HG02610 (cell line): ENCODE data around the gene PCDHB8.
"Not testable (repeated sequence)": the region's sequence is repeated elsewhere in the genome, so short reads cannot be mapped to it uniquely, and the experiment has no call there.

ENCODE experiments used
- ATAC-seq: cut with Tn5 transposase; IDR thresholded peaks from one replicate; pipeline ENCODE4 v1.9.1; 2021; ENCODE audit warnings: mild to moderate bottlenecking, moderate library complexity; ENCODE audit not compliant: unreplicated experiment

The PCDHB8 gene

DNA sequence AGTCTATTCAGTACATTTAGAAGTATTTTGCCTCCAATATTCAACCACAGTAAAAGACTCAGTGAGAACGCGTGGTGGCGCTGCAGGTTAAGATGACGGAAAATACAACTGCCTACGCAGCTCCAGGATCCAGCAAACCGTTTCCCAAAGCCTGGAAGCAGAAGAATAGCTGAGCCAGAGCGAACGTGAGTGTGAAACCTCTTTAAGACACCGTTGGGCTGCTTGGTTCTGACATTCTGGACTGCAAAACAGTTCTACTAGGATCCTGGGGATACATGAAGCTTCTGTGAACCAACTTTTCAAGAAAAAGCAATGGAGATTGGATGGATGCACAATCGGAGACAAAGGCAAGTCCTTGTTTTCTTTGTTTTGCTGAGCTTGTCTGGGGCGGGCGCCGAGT, 4.7 kb downstream of the PCDHB8 start, which contains the start of gene PCDHB16:
PCDHB16 (plus strand) TSS at position 140 of the 400 bp plus-strand sequence; CDS start at position 313, 173 bp downstream.
- no peak for ATAC-seq

DNA sequence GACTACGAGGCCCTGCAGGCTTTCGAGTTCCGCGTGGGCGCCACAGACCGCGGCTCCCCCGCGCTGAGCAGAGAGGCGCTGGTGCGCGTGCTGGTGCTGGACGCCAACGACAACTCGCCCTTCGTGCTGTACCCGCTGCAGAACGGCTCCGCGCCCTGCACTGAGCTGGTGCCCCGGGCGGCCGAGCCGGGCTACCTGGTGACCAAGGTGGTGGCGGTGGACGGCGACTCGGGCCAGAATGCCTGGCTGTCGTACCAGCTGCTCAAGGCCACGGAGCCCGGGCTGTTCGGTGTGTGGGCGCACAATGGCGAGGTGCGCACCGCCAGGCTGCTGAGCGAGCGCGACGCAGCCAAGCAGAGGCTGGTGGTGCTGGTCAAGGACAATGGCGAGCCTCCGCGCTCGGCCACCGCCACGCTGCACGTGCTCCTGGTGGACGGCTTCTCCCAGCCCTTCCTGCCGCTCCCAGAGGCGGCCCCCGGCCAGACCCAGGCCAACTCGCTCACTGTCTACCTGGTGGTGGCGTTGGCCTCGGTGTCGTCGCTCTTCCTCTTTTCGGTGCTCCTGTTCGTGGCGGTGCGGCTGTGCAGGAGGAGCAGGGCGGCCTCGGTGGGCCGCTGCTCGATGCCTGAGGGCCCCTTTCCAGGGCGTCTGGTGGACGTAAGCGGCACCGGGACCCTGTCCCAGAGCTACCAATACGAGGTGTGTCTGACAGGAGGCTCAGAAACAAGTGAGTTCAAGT, 6.7 kb downstream of the PCDHB8 start:
- not testable (repeated sequence) for ATAC-seq

DNA sequence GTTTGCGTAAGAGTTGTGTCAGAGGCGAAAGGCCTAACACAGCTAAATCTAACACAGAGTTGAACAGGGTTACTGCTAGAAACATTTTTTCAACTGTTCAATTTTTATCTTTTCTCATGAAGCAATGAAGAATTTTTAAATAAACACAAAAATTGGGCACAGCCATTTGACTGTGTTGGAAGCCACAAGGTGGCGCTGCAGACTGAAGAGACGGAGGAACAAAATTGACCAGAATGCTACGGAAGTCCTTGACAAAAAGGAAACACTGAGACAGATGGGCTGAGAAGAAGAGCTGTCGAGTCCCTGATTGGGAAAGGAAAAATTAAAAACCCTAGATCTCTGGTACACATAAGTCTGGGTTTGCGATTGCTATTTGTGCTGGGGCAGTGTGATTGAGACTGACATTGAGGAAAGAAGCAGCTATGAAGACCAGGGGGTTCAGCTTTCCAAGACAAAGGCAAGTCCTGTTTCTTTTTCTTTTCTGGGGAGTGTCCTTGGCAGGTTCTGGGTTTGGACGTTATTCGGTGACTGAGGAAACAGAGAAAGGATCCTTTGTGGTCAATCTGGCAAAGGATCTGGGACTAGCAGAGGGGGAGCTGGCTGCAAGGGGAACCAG, 9.4 kb downstream of the PCDHB8 start, which contains the start of gene PCDHB9:
PCDHB9 (plus strand) TSS at position 265 of the 616 bp plus-strand sequence; CDS start at position 423, 158 bp downstream.
- no peak for ATAC-seq

DNA sequence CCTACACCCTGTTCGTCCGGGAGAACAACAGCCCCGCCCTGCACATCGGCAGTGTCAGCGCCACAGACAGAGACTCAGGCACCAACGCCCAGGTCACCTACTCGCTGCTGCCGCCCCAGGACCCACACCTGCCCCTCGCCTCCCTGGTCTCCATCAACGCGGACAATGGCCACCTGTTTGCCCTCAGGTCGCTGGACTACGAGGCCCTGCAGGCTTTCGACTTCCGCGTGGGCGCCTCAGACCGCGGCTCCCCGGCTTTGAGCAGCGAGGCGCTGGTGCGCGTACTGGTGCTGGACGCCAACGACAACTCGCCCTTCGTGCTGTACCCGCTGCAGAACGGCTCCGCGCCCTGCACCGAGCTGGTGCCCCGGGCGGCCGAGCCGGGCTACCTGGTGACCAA, 11.1 kb downstream of the PCDHB8 start:
- not testable (repeated sequence) for ATAC-seq

DNA sequence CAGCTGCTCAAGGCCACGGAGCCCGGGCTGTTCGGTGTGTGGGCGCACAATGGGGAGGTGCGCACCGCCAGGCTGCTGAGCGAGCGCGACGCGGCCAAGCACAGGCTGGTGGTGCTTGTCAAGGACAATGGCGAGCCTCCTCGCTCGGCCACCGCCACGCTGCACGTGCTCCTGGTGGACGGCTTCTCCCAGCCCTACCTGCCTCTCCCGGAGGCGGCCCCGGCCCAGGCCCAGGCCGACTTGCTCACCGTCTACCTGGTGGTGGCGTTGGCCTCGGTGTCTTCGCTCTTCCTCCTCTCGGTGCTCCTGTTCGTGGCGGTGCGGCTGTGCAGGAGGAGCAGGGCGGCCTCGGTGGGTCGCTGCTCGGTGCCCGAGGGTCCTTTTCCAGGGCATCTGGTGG, 11.5 kb downstream of the PCDHB8 start:
- ATAC-seq, result not testable (repeated sequence)

DNA sequence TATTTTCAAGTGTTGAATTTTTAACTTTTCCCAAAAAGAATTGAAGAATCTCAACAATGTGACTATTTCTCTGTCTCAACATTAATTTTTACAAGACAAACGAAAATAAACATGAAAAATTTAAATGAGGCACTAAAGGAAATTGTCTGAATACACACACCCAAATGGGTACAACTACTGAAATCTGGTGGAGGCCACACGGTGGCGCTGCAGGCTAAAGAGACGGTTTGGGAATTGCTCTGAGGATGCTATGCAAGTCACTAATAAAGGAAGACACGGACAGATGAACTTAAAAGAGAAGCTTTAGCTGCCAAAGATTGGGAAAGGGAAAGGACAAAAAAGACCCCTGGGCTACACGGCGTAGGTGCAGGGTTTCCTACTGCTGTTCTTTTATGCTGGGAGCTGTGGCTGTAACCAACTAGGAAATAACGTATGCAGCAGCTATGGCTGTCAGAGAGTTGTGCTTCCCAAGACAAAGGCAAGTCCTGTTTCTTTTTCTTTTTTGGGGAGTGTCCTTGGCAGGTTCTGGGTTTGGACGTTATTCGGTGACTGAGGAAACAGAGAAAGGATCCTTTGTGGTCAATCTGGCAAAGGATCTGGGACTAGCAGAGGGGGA, 14.6 kb downstream of the PCDHB8 start, which contains the start of gene PCDHB10:
PCDHB10 (plus strand) TSS at position 244 of the 616 bp plus-strand sequence; CDS start at position 444, 200 bp downstream.
- no peak for ATAC-seq

DNA sequence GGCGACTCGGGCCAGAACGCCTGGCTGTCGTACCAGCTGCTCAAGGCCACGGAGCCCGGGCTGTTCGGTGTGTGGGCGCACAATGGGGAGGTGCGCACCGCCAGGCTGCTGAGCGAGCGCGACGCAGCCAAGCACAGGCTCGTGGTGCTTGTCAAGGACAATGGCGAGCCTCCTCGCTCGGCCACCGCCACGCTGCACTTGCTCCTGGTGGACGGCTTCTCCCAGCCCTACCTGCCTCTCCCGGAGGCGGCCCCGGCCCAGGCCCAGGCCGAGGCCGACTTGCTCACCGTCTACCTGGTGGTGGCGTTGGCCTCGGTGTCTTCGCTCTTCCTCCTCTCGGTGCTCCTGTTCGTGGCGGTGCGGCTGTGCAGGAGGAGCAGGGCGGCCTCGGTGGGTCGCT, 16.7 kb downstream of the PCDHB8 start:
- ATAC-seq, result not testable (repeated sequence)

DNA sequence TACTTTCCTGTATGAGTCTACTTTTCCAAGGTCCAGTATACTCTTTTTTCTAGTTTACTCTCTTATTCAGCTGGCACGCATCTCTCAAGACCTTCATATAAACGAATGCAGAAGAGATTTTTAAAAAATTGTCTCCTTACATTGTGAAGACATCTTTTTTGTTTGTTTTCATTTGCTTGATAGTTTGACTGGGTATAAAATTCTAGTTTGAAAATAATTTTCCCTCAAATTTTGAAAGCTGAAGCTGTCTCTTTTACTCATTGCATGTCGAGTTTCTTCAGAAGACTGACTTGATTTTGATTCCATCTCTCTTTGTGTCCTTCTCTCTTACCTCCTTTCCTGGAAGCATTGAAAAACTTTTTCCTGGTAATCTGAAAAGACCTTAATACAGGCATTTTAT, 18.8 kb downstream of the PCDHB8 start:
- ATAC-seq, result no peak

DNA sequence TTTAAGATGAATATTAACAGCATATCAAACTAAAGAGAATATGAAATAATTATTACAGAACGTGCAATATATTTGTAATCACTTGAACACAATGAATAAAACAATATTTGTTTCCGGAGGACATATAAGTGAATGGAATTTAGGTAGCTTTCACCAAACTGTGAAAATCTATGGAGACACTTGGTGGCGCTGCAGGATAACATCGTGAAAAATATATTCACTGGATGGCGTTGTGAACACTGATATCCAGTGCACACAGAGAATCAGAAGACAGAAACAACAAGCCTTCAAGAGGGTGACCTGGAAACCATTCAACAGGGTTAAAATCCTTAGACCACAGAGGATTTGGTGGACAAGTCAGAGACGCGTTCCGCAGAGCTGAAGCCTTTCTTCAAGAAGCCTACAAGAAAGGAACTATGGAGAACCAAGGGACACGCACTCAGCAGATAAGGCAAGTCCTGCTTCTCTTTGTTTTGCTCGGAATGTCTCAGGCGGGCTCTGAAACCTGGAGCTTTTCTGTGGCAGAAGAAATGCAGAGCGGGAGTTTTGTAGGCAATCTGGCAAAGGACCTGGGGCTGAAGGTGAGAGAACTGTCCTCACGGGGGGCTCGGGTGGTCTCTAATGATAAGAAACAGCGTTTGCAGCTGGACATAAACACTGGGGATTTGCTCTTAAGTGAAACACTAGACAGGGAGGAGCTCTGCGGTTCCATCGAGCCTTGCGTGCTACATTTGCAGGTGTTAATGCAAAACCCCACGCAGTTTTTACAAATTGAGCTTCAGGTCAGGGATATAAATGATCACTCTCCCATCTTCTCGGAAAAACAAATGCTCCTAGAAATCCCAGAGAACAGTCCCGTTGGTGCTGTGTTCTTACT, 22.0 kb downstream of the PCDHB8 start, which contains the start of gene PCDHB11:
PCDHB11 (plus strand) TSS at position 269 of the 877 bp plus-strand sequence; CDS start at position 417, 148 bp downstream.
- no peak for ATAC-seq

DNA sequence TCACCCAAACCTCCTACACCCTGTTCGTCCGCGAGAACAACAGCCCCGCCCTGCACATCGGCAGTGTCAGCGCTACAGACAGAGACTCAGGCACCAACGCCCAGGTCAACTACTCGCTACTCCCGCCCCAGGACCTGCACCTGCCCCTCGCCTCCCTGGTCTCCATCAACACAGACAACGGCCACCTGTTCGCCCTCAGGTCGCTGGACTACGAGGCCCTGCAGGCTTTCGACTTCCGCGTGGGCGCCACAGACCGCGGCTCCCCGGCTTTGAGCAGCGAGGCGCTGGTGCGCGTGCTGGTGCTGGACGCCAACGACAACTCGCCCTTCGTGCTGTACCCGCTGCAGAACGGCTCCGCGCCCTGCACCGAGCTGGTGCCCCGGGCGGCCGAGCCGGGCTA, 23.5 kb downstream of the PCDHB8 start:
- not testable (repeated sequence) for ATAC-seq

DNA sequence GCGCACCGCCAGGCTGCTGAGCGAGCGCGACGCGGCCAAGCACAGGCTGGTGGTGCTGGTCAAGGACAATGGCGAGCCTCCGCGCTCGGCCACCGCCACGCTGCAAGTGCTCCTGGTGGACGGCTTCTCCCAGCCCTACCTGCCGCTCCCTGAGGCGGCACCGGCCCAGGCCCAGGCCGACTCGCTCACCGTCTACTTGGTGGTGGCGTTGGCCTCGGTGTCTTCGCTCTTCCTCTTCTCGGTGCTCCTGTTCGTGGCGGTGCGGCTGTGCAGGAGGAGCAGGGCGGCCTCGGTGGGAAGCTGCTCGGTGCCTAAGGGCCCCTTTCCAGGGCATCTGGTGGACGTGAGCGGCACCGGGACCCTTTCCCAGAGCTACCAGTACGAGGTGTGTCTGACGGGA, 24.1 kb downstream of the PCDHB8 start:
- not testable (repeated sequence) for ATAC-seq

DNA sequence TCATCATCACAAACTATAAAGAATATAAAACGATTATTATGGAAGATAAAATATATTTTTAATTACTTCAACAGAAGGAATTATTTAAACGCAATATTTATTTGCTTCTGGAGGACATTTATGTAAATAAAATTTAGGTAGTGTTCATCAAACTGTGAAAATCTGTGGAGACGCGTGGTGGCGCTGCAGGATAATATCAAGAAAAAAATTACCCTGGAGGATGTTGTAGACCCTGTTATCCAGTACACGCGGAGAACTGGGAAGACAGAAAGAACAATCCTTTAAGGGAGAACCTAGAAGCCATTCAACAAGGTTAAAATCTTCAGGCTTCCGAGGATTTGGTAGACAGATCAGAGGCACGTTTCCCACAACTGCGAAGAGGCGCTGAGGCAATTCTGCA, 30.9 kb downstream of the PCDHB8 start, which contains the start of gene PCDHB12:
PCDHB12 (plus strand) TSS at position 242 of the 400 bp plus-strand sequence. CDS start 189 bp downstream, outside the sequence.
- ATAC-seq, result no peak

DNA sequence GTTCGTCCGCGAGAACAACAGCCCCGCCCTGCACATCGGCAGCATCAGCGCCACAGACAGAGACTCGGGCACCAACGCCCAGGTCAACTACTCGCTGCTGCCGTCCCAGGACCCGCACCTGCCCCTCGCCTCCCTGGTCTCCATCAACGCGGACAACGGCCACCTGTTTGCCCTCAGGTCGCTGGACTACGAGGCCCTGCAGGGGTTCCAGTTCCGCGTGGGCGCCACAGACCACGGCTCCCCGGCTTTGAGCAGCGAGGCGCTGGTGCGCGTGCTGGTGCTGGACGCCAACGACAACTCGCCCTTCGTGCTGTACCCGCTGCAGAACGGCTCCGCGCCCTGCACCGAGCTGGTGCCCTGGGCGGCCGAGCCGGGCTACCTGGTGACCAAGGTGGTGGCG, 32.7 kb downstream of the PCDHB8 start:
- ATAC-seq, result not testable (repeated sequence)

DNA sequence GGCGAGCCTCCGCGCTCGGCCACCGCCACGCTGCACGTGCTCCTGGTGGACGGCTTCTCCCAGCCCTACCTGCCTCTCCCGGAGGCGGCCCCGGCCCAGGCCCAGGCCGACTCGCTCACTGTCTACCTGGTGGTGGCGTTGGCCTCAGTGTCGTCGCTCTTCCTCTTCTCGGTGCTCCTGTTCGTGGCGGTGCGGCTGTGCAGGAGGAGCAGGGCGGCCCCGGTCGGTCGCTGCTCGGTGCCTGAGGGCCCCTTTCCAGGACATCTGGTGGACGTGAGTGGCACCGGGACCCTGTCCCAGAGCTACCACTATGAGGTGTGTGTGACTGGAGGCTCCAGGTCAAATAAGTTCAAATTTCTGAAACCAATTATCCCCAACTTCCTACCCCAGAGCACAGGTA, 33.3 kb downstream of the PCDHB8 start:
- not testable (repeated sequence) for ATAC-seq

DNA sequence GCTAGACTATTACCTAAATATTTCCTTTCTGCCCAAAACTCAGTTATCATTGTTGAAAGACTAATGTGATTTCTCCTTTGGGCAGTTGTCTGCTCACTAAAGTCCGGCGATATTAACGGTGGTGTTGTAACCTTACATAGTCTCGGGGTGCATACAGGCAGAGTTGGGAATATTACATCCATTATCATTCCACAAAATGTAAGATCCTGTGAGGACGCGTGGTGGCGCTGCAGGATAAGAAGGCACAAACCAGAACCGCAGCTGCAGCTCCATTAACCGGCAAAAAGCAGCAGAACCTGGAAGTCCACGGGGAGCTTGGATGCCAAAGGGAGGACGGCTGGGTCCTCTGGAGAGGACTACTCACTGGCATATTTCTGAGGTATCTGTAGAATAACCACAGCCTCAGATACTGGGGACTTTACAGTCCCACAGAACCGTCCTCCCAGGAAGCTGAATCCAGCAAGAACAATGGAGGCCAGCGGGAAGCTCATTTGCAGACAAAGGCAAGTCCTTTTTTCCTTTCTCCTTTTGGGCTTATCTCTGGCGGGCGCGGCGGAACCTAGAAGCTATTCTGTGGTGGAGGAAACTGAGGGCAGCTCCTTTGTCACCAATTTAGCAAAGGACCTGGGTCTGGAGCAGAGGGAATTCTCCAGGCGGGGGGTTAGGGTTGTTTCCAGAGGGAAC, 36.2 kb downstream of the PCDHB8 start, which contains the start of gene PCDHB13:
PCDHB13 (plus strand) TSS at position 264 of the 684 bp plus-strand sequence; CDS start at position 469, 205 bp downstream.
- ATAC-seq, result not testable (repeated sequence)

DNA sequence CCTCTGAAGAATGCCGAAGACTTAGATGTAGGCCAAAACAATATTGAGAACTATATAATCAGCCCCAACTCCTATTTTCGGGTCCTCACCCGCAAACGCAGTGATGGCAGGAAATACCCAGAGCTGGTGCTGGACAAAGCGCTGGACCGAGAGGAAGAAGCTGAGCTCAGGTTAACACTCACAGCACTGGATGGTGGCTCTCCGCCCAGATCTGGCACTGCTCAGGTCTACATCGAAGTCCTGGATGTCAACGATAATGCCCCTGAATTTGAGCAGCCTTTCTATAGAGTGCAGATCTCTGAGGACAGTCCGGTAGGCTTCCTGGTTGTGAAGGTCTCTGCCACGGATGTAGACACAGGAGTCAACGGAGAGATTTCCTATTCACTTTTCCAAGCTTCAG, 37.0 kb downstream of the PCDHB8 start:
- not testable (repeated sequence) for ATAC-seq

DNA sequence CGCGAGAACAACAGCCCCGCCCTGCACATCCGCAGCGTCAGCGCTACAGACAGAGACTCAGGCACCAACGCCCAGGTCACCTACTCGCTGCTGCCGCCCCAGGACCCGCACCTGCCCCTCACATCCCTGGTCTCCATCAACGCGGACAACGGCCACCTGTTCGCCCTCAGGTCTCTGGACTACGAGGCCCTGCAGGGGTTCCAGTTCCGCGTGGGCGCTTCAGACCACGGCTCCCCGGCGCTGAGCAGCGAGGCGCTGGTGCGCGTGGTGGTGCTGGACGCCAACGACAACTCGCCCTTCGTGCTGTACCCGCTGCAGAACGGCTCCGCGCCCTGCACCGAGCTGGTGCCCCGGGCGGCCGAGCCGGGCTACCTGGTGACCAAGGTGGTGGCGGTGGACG, 37.9 kb downstream of the PCDHB8 start:
- not testable (repeated sequence) for ATAC-seq

DNA sequence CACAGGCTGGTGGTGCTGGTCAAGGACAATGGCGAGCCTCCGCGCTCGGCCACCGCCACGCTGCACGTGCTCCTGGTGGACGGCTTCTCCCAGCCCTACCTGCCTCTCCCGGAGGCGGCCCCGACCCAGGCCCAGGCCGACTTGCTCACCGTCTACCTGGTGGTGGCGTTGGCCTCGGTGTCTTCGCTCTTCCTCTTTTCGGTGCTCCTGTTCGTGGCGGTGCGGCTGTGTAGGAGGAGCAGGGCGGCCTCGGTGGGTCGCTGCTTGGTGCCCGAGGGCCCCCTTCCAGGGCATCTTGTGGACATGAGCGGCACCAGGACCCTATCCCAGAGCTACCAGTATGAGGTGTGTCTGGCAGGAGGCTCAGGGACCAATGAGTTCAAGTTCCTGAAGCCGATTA, 38.4 kb downstream of the PCDHB8 start:
- not testable (repeated sequence) for ATAC-seq

DNA sequence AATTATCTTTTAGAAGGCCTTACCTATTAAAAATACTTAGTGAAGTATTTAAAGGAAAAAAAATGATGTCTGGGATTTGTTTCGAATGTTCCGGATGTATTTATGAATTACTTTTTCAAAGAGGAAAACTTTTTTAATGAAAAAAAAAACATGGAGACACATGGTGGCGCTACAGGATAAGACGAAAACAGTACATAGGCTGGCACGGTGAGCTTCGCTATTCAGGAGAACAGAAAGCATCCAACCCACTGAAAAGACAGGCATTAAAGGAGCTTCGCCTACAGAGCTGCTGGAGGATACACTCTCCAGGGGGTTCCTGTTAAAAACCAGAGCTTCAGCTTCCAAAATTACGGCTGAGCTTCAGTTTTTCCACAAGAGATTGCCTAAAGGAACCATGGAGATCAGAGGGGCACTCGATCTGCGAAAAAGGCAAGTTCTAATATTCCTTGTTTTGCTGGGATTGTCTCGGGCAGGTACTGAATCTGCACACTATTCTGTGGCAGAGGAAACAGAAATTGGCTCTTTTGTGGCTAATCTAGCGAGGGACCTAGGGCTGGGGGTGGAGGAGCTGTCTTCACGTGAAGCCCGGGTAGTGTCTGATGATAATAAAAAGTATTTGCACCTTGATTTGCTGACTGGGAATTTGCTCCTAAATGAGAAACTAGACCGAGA, 45.7 kb downstream of the PCDHB8 start, which contains the start of gene PCDHB14:
PCDHB14 (plus strand) TSS at position 232 of the 672 bp plus-strand sequence; CDS start at position 395, 163 bp downstream.
- no peak for ATAC-seq
